ENCODE measurements around the gene SCARF2.

- no peak for TF ChIP-seq ZFP41 (tag by site-specific recombination; IDR thresholded peaks at IDR 0.05; ENCODE audit: borderline replicate concordance)
- TF ChIP-seq CTCF (tag by site-specific recombination; IDR thresholded peaks at IDR 0.05) = no peak
- no peak for TF ChIP-seq GFI1B (tag by site-specific recombination; IDR thresholded peaks at IDR 0.05)
- no peak for TF ChIP-seq ZNF48 (tag by site-specific recombination; IDR thresholded peaks at IDR 0.05)
- TF ChIP-seq ZNF138 (tag by site-specific recombination; IDR thresholded peaks at IDR 0.05; ENCODE audit: borderline replicate concordance) = no peak
- no peak for TF ChIP-seq YY1 (tag by site-specific recombination; IDR thresholded peaks at IDR 0.05)
- TF ChIP-seq TRIM28 (IDR thresholded peaks at IDR 0.05; ENCODE audit: borderline replicate concordance, low read length) = no peak
- TF ChIP-seq SETDB1 (IDR thresholded peaks at IDR 0.05; ENCODE audit: insufficient read length, low read length) = no peak
- TF ChIP-seq ZNF214 (tag by site-specific recombination; IDR thresholded peaks at IDR 0.05; ENCODE audit: borderline replicate concordance) = no peak
- TF ChIP-seq ZNF335 (tag by site-specific recombination; conservative IDR thresholded peaks at IDR 0.05) = no peak
Observed at GRCh38 chr22:20451920-20452319, 14.3 kb upstream of the SCARF2 start.

Measured in HEK293 (cell line).